Endometrial microvascular endothelial cells (primary cell): ENCODE data around the gene ARHGAP42. TPM values are rescaled to one million over a fixed set of nuclear protein-coding genes. Genes with fewer than 3 reads are reported as not detected.
"Not testable (repeated sequence)": the region's sequence is repeated elsewhere in the genome, so short reads cannot be mapped to it uniquely, and the experiment has no call there.

Experiments
- in situ Hi-C: cut with HindIII; loops from 2 replicates; pipeline ENCODE4 v1.10.0; 2017; ENCODE audit warnings: low sequenced_read_pairs, low pct_unique_long_range_greater_than_20kb; ENCODE audit errors: inconsistent ontology term
- total RNA-seq: library from RNA; depleted of rRNA; stranded (reverse); fragments of >200 nt; gene quantifications from one replicate; pipeline ENCODE4 v1.2.3, GENCODE V29; 2015; ENCODE audit errors: inconsistent ontology term

Gene ARHGAP42
- total RNA-seq, 1 donor from 2014 or later = 6.2 TPM

- in situ Hi-C loops = not testable (repeated sequence)
These were observed 326.6 kb downstream of the ARHGAP42 start for GRCh38 chr11:101013702-101014101.

DNA sequence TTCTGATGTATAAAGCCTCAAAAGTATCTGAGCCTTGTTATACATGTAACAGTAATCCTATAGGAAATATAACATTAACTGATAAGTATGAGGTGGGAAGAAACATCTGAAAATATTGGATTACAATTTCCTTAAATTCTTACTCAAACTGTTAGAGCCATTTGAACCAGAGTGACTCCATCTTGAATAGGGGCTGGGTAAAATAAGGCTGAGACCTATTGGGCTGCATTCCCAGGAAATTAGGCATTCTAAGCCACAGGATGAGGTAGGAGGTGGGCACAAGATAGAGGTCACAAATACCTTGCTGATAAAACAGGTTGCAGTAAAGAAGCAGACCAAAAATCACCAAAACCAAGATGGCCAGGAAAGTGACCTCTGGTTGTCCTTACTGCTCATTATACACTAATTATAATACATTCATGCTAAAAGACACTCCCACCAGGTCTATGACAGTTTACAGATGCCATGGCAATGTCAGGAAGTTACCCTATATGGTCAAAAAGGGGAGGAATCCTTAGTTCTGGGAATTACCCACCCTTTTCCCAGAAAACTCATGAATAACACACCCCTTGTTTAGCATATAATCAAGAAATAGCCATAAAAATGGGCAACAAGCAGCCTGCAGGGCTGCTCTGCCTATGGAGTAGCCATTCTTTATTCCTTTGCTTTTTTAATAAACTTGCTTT lies 327.7 kb downstream of the ARHGAP42 start:
- in situ Hi-C loops = no loop called here

- in situ Hi-C loops = no loop called here
These were observed 332.8 kb downstream of the ARHGAP42 start for GRCh38 chr11:101019870-101020269.

- in situ Hi-C loops = no loop called here
These were observed 335.2 kb downstream of the ARHGAP42 start for GRCh38 chr11:101022256-101022655.

GRCh38 chr11:101028644-101029043 lies 341.6 kb downstream of the ARHGAP42 start:
- in situ Hi-C loops = no loop called here

DNA sequence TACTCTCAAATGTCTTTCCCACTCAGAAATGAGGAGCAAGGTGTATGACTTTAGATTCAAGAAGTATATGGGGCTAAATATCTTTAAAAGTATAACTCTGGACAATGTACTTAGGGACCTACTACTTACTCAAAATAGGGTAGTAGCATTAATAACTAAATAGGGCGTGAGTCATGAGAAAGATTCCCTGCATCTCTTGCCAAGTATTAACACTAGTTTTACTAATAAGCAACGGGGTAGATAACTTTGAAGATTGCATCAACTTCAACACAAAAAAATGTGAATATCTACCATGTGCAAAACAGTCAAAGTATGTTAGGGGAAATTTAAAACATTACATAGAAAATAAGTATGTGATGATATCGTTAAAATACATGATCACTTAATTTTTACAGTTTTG lies 342.9 kb downstream of the ARHGAP42 start:
- in situ Hi-C loops = no loop called here

DNA sequence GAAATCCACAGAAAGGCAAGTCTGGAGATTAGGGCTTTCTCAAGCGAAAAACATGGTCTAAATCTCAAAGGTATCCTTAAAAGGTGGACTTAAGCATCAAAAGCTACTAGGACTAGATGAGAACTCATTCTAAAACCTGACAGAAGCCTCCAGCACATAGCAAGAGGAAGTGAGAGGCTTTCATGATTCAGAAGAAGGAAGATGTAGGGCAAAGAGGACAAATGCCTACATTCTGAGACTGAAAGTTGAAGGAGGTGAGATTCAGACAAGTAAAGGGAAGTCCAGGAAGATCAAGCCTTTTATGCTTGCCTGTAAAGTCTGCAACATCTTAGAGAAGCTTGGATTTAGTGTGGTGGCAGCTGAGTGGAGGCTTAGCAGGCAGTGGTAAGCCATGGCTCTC lies 343.6 kb downstream of the ARHGAP42 start:
- in situ Hi-C loops = no loop called here

DNA sequence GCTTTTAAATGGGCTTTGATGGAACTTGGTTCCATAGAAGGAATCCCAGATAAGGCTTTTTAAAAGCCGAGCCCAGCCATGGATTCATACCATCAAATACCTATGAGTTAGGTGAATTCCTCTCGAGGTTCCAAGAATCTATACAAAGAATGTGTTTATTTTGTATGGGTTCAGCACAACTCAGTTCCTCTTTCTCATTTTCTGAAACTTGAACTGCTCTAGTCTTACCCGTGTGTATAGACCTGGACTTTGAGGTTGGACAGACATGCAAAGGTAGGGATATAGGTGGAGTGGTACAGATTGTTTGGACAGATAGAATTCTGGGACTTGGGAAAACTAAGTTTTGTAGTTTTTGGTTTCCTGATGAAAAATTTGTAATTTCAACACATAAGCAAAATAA lies 344.6 kb downstream of the ARHGAP42 start:
- in situ Hi-C loops = no loop called here

DNA sequence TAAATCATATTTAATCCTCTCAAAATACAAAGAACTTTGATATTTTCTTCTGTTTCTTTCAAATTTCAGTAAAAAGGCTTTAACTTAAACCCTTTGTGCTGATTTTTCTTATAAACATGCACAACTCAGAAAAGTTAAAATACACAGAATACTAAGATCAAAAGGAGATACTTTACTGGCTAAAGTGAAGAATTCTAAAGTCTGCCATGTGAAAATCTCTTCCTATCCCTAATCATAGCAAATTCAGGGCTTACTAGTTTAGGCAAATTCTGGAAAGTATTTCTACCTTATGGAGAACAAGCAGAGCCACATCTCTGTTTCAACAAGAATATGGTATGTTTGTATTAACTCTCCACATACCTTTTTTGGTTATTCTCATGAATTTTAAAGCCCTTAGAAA lies 345.9 kb downstream of the ARHGAP42 start:
- in situ Hi-C loops = no loop called here

- in situ Hi-C loops = no loop called here
These were observed 347.0 kb downstream of the ARHGAP42 start for GRCh38 chr11:101034076-101034475.

DNA sequence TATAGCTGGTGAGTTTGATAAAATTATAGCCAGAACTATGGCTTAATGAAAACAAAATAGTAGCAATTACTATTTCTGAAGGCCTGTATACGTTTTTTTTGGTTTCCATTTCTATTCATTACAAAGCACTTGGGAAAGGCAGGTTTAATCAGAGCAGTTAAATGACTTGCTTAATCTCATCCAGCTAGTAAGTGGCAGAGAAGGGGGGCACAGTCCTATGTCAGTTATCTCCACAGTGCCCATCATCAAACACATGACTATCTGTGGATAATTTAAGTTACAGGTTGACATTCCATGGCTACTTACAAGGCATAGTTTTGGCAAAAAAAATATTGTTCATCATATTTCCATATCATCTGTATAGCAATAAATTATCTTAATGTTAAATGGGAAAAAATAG lies 348.8 kb downstream of the ARHGAP42 start:
- in situ Hi-C loops = no loop called here
